Measurements from ENCODE around the gene PLCL1. TPM values are rescaled to one million over a fixed set of nuclear protein-coding genes. Genes with fewer than 3 reads are reported as not detected.

The PLCL1 gene
- total RNA-seq, 2 experiments from 2014 or later = 3.3 to 3.5 TPM

DNA sequence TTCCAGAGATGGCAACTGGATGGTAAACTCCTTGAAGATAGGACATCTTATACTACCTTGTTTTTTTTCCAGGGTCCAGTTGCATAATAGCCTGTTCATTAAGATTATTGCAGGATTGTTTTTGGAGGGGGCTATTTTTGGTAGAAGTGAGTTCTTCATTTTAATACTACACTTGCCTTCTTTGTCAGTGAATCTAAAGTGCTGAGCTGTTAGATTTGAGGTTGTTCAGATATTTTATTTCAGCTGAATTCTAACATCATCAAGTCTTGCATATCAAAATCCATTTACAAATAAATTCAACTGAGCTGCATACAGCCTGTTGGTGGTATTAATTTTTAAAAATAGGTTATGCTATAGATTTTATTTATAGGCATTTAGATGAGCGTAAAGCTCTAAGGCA is 72.1 kb downstream of the PLCL1 start:
- Mint-ChIP-seq H3K4me3 (no peak overlapping the region), H3K27me3 (ENCODE audit: low read depth) (no peaks in the 10 kb centered on the region), H3K36me3 (ENCODE audit: low read depth) (peaks cover 2% of the 10 kb centered on the region), H3K4me1 (ENCODE audit: low read depth) (peaks cover 64% of the 10 kb centered on the region), H3K27ac (no peak overlapping the region), H3K9me3 (no peaks in the 10 kb centered on the region)
- no peak for DNase-seq
- CTCF ChIA-PET = no interaction called here
- intact Hi-C loops (cut with micrococcal nuclease) = loop anchor here (1.0 to 10.0 kb wide), 2 partner anchors 8 to 442 kb away; partner anchors contain the start of gene SF3B1

- intact Hi-C loops (cut with micrococcal nuclease) = loop anchor here (10.0 kb wide), 1 partner anchor 442 kb away; the partner anchor contains the start of gene SF3B1
- no peaks in the 10 kb centered on the region for H3K27me3 Mint-ChIP-seq (ENCODE audit: low read depth)
- no peak for DNase-seq
- H3K9me3 Mint-ChIP-seq = no peaks in the 10 kb centered on the region
- peak overlapping the region; percentile 46 for H3K4me3 Mint-ChIP-seq
- CTCF ChIA-PET = no interaction called here
- H3K27ac Mint-ChIP-seq = no peak overlapping the region
- peaks cover 60% of the 10 kb centered on the region for H3K4me1 Mint-ChIP-seq (ENCODE audit: low read depth)
- peaks cover 2% of the 10 kb centered on the region for H3K36me3 Mint-ChIP-seq (ENCODE audit: low read depth)
Measured at GRCh38 chr2:197877038-197877437, 72.6 kb downstream of the PLCL1 start.

GRCh38 chr2:197878792-197879191 is 74.4 kb downstream of the PLCL1 start:
- Mint-ChIP-seq H3K4me3 (no peak overlapping the region), H3K27ac (no peak overlapping the region), H3K27me3 (ENCODE audit: low read depth) (no peaks in the 10 kb centered on the region), H3K9me3 (no peaks in the 10 kb centered on the region), H3K36me3 (ENCODE audit: low read depth) (peaks cover 2% of the 10 kb centered on the region), H3K4me1 (ENCODE audit: low read depth) (peaks cover 55% of the 10 kb centered on the region)
- DNase-seq = no peak
- intact Hi-C loops (cut with micrococcal nuclease) = loop anchor here (10.0 kb wide), 1 partner anchor 444 kb away; the partner anchor contains the start of gene SF3B1
- CTCF ChIA-PET = interaction anchor here (0.9 to 1.4 kb wide), 2 partner anchors 9 to 10 kb away, joined by 3 to 5 read pairs; no protein-coding TSS in a partner anchor

DNA sequence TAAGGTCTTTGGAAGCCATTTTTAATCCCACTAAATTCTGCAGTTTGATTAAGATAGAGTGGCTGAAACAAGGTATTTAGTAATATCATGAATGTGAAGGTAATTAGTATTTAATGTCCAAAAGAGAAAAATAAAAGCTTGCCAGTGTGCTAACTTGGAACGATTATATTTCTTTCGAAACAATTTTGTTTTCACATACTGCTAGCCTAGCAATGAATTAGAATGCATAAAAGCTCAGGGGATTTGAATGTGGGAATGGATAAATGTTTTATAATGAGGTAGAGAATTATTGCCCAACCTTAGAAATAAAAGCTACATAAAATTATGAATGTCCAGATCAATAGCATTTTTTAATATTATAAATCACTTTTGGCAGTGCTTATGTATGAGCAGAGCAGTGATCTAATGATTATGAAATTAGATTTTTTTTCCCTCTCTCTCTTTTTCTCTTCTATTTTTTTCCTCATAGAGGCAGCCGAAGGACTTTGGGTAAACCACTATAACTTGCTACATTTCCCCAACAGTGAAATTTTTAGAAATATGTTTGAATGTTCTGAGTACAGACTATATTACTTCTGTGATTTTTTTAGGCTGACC is 75.5 kb downstream of the PLCL1 start:
- intact Hi-C loops (cut with micrococcal nuclease) = loop anchor here (10.0 kb wide), 1 partner anchor 445 kb away; the partner anchor contains the start of gene SF3B1
- no peak for DNase-seq
- Mint-ChIP-seq H3K36me3 (ENCODE audit: low read depth) (peaks cover 2% of the 10 kb centered on the region), H3K9me3 (no peaks in the 10 kb centered on the region), H3K4me1 (ENCODE audit: low read depth) (peaks cover 64% of the 10 kb centered on the region), H3K4me3 (no peak overlapping the region), H3K27me3 (ENCODE audit: low read depth) (no peaks in the 10 kb centered on the region), H3K27ac (no peak overlapping the region)
- CTCF ChIA-PET = no interaction called here

- peaks cover 5% of the 10 kb centered on the region for H3K36me3 Mint-ChIP-seq (ENCODE audit: low read depth)
- intact Hi-C loops (cut with micrococcal nuclease) = loop anchor here (1.0 kb wide), 1 partner anchor 7 kb away; no protein-coding TSS in a partner anchor
- DNase-seq = no peak
- peaks cover 66% of the 10 kb centered on the region for H3K4me1 Mint-ChIP-seq (ENCODE audit: low read depth)
- no peak overlapping the region for H3K4me3 Mint-ChIP-seq
- CTCF ChIA-PET = no interaction called here
- H3K9me3 Mint-ChIP-seq = no peaks in the 10 kb centered on the region
- H3K27ac Mint-ChIP-seq = no peak overlapping the region
- no peaks in the 10 kb centered on the region for H3K27me3 Mint-ChIP-seq (ENCODE audit: low read depth)
Measured at GRCh38 chr2:197883354-197884032, 79.1 kb downstream of the PLCL1 start.

DNA sequence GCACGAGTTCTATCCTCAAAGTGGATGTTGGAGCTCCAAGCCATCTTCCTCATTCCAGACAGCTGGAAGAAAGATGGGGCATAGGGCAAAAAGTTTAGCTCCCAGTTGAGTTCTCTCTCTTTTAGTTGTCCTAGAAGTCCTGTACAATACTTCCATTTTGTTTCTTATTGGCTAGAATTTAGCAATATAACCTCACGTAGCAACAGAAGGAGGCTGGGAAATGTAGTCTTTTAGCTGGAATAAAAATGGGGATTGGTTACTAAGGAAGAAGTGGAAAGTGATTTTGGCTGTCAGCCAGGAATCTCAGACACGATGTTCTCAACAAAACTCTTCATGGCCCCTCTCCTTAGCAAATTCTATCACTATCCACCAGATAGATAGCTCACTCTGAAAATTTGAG is 79.9 kb downstream of the PLCL1 start:
- no peak for DNase-seq
- no peak overlapping the region for H3K27ac Mint-ChIP-seq
- H3K4me3 Mint-ChIP-seq = no peak overlapping the region
- H3K9me3 Mint-ChIP-seq = no peaks in the 10 kb centered on the region
- H3K27me3 Mint-ChIP-seq (ENCODE audit: low read depth) = no peaks in the 10 kb centered on the region
- peaks cover 5% of the 10 kb centered on the region for H3K36me3 Mint-ChIP-seq (ENCODE audit: low read depth)
- intact Hi-C loops (cut with micrococcal nuclease) = loop anchor here (1.0 kb wide), 1 partner anchor 8 kb away; no protein-coding TSS in a partner anchor
- H3K4me1 Mint-ChIP-seq (ENCODE audit: low read depth) = peaks cover 61% of the 10 kb centered on the region
- CTCF ChIA-PET = no interaction called here

GRCh38 chr2:197885126-197885525 is 80.7 kb downstream of the PLCL1 start:
- peaks cover 5% of the 10 kb centered on the region for H3K36me3 Mint-ChIP-seq (ENCODE audit: low read depth)
- CTCF ChIA-PET = interaction anchor here (1.3 to 2.3 kb wide), 2 partner anchors 15 to 168 kb away, joined by 3 to 5 read pairs; no protein-coding TSS in a partner anchor
- no peak for DNase-seq
- intact Hi-C loops (cut with micrococcal nuclease) = no loop called here
- no peak overlapping the region for H3K4me3 Mint-ChIP-seq
- no peaks in the 10 kb centered on the region for H3K9me3 Mint-ChIP-seq
- H3K27me3 Mint-ChIP-seq (ENCODE audit: low read depth) = no peaks in the 10 kb centered on the region
- peaks cover 65% of the 10 kb centered on the region for H3K4me1 Mint-ChIP-seq (ENCODE audit: low read depth)
- no peak overlapping the region for H3K27ac Mint-ChIP-seq

DNA sequence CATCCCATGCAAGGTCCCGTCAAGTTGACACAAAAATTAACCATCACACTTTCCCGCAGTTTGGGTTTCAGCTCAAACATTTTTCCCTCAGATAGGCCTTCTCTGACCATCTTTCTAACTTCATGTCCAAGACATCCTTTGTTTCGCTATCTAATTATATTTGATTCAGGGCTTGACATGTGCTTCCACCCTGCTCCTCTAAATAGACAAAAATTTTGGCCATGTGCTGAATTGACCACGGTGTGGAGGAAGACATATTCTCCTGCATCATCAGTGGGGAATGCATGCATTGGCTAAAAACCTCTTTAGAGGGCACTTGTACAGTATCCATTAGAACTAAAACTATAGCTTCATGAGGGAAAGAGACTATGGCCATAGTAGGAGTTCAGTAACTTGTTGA is 81.2 kb downstream of the PLCL1 start:
- no peaks in the 10 kb centered on the region for H3K9me3 Mint-ChIP-seq
- DNase-seq = no peak
- intact Hi-C loops (cut with micrococcal nuclease) = no loop called here
- peaks cover 5% of the 10 kb centered on the region for H3K36me3 Mint-ChIP-seq (ENCODE audit: low read depth)
- no peaks in the 10 kb centered on the region for H3K27me3 Mint-ChIP-seq (ENCODE audit: low read depth)
- H3K4me3 Mint-ChIP-seq = no peak overlapping the region
- H3K4me1 Mint-ChIP-seq (ENCODE audit: low read depth) = peaks cover 66% of the 10 kb centered on the region
- CTCF ChIA-PET = interaction anchor here (0.6 to 2.3 kb wide), 3 partner anchors 16 to 407 kb away, joined by 3 to 5 read pairs (median 3); no protein-coding TSS in a partner anchor
- H3K27ac Mint-ChIP-seq = no peak overlapping the region

DNA sequence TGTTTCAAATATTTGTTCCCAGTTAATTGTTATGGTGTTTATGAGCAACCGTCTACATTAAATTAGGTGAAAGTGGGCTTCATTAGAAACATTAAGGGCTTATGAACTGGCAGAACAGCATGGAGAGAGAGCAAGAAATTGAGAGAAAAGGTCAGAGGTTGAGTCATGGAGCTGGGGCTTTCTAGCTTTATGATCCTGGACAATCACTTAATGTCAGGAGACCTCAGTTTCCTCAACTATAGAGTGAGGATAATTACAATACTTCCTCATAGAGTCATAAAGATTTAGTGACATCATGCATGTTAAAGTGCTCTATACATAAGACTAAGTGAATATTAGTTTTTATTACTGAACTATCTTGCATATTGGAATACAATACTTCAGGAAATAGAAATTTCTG is 83.9 kb downstream of the PLCL1 start:
- peaks cover 3% of the 10 kb centered on the region for H3K36me3 Mint-ChIP-seq (ENCODE audit: low read depth)
- CTCF ChIA-PET = interaction anchor here (0.7 to 2.0 kb wide), 6 partner anchors 9 to 50 kb away, joined by 3 to 5 read pairs (median 3); no protein-coding TSS in a partner anchor
- H3K9me3 Mint-ChIP-seq = no peaks in the 10 kb centered on the region
- no peaks in the 10 kb centered on the region for H3K27me3 Mint-ChIP-seq (ENCODE audit: low read depth)
- DNase-seq = no peak
- intact Hi-C loops (cut with micrococcal nuclease) = no loop called here
- no peak overlapping the region for H3K4me3 Mint-ChIP-seq
- H3K4me1 Mint-ChIP-seq (ENCODE audit: low read depth) = peaks cover 75% of the 10 kb centered on the region
- peak overlapping the region; percentile 71 for H3K27ac Mint-ChIP-seq

DNA sequence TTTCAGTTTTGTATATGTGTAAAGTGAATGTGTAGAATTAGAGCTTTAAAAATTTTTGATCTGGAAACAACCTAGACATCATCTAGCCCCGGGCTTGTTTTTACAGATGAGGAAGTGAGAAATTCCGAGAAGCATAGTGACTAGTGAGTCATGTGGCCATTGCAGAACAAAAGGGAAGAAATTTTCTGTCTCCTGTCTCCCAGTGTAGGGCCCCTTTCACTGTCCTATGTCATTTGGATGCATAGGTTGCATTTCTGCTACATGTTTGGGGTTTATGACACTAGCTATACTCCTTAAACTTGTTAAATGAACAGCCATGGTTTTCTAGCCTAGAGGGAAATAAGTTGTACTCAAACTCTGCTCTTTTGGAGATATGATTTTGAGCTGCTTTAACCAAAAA is 84.6 kb downstream of the PLCL1 start:
- Mint-ChIP-seq H3K36me3 (ENCODE audit: low read depth) (peaks cover 3% of the 10 kb centered on the region), H3K27me3 (ENCODE audit: low read depth) (no peaks in the 10 kb centered on the region), H3K4me1 (ENCODE audit: low read depth) (peaks cover 74% of the 10 kb centered on the region), H3K4me3 (peak overlapping the region; percentile 21), H3K27ac (peak overlapping the region; percentile 94), H3K9me3 (no peaks in the 10 kb centered on the region)
- CTCF ChIA-PET = interaction anchor here (0.7 to 2.0 kb wide), 8 partner anchors 10 to 51 kb away, joined by 3 to 5 read pairs (median 3); no protein-coding TSS in a partner anchor
- DNase-seq = peak; percentile 76
- intact Hi-C loops (cut with micrococcal nuclease) = loop anchor here (1.0 kb wide), 8 partner anchors 20 to 155 kb away; partner anchors contain the start of gene PLCL1

DNA sequence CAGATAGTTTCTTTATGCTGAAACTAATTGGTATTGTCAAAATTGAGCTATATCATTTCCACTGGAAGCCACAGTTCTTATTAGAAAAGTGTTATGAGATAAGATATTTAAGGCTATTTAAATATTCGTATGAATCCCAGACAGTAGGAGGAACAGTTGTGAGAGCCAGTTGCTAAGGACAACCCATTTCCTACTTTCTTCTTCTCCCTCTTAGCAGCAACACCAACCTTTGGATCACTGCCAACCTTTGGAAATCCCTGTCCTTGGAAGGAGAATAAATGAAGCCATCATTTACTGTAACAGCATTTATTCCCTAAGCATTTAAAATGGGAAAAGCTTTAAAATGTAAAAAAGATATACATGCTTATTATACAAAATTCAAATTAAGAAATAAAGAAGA is 85.8 kb downstream of the PLCL1 start:
- H3K4me1 Mint-ChIP-seq (ENCODE audit: low read depth) = peaks cover 75% of the 10 kb centered on the region
- no peak overlapping the region for H3K4me3 Mint-ChIP-seq
- CTCF ChIA-PET = interaction anchor here (0.7 to 2.0 kb wide), 8 partner anchors 11 to 256 kb away, joined by 3 to 5 read pairs (median 3); no protein-coding TSS in a partner anchor
- peaks cover 2% of the 10 kb centered on the region for H3K36me3 Mint-ChIP-seq (ENCODE audit: low read depth)
- H3K27me3 Mint-ChIP-seq (ENCODE audit: low read depth) = no peaks in the 10 kb centered on the region
- no peak for DNase-seq
- intact Hi-C loops (cut with micrococcal nuclease) = loop anchor here (5.0 to 10.0 kb wide), 2 partner anchors 42 to 585 kb away; no protein-coding TSS in a partner anchor
- H3K27ac Mint-ChIP-seq = peak overlapping the region; percentile 94
- no peaks in the 10 kb centered on the region for H3K9me3 Mint-ChIP-seq

- H3K4me3 Mint-ChIP-seq = peak overlapping the region; percentile 65
- CTCF ChIA-PET = interaction anchor here (0.6 to 1.3 kb wide), 9 partner anchors 11 to 232 kb away, joined by 3 to 4 read pairs (median 3); no protein-coding TSS in a partner anchor
- DNase-seq = no peak
- H3K36me3 Mint-ChIP-seq (ENCODE audit: low read depth) = no peaks in the 10 kb centered on the region
- H3K27me3 Mint-ChIP-seq (ENCODE audit: low read depth) = no peaks in the 10 kb centered on the region
- H3K9me3 Mint-ChIP-seq = no peaks in the 10 kb centered on the region
- H3K27ac Mint-ChIP-seq = peak overlapping the region; percentile 81
- intact Hi-C loops (cut with micrococcal nuclease) = loop anchor here (5.0 to 10.0 kb wide), 2 partner anchors 40 to 587 kb away; no protein-coding TSS in a partner anchor
- peaks cover 70% of the 10 kb centered on the region for H3K4me1 Mint-ChIP-seq (ENCODE audit: low read depth)
Measured at GRCh38 chr2:197891897-197892442, 87.6 kb downstream of the PLCL1 start.

All from activated naive CD4-positive, alpha-beta T cell treated with anti-CD3 and anti-CD28 coated beads for 36 hours (primary cell).